GM19397 (cell line): Measurements from ENCODE around the gene DUSP22.

ENCODE experiments used
- ATAC-seq: cut with Tn5 transposase; IDR thresholded peaks from one replicate; pipeline ENCODE4 v1.9.1; 2021; ENCODE audit warnings: mild to moderate bottlenecking, moderate library complexity; ENCODE audit not compliant: unreplicated experiment

DUSP22 gene

GRCh38 chr6:308768-309167 lies 16.5 kb downstream of the DUSP22 start:
- no peak for ATAC-seq

- ATAC-seq: no peak
Measured at GRCh38 chr6:309947-310346, 17.7 kb downstream of the DUSP22 start.

- ATAC-seq: no peak
Measured at GRCh38 chr6:310671-311070, 18.4 kb downstream of the DUSP22 start.

- ATAC-seq: no peak
Measured at GRCh38 chr6:311679-312220, 19.5 kb downstream of the DUSP22 start.

- no peak for ATAC-seq
Measured at GRCh38 chr6:313087-313486, 20.8 kb downstream of the DUSP22 start.

- ATAC-seq: no peak
Measured at GRCh38 chr6:313917-314316, 21.6 kb downstream of the DUSP22 start.

GRCh38 chr6:314377-314776 lies 22.1 kb downstream of the DUSP22 start:
- no peak for ATAC-seq

GRCh38 chr6:315226-315625 lies 22.9 kb downstream of the DUSP22 start:
- no peak for ATAC-seq

GRCh38 chr6:315921-316752 lies 23.9 kb downstream of the DUSP22 start:
- ATAC-seq: no peak

- no peak for ATAC-seq
Measured at GRCh38 chr6:316753-317038, 24.4 kb downstream of the DUSP22 start.

- no peak for ATAC-seq
Measured at GRCh38 chr6:317060-317447, 24.8 kb downstream of the DUSP22 start.

- ATAC-seq: no peak
Measured at GRCh38 chr6:317448-318144, 25.3 kb downstream of the DUSP22 start.

- ATAC-seq: no peak
Measured at GRCh38 chr6:318243-318890, 26.1 kb downstream of the DUSP22 start.

- ATAC-seq: peak; percentile 35
Measured at GRCh38 chr6:319177-320131, 27.2 kb downstream of the DUSP22 start.

GRCh38 chr6:320351-321157 lies 28.3 kb downstream of the DUSP22 start:
- ATAC-seq: no peak

GRCh38 chr6:321158-321438 lies 28.8 kb downstream of the DUSP22 start:
- no peak for ATAC-seq

- ATAC-seq: no peak
Measured at GRCh38 chr6:321536-322258, 29.4 kb downstream of the DUSP22 start.

GRCh38 chr6:322259-322930 lies 30.1 kb downstream of the DUSP22 start:
- no peak for ATAC-seq
